ENCODE data around the gene HSPA4L. TPM values are rescaled to one million over a fixed set of nuclear protein-coding genes. Genes with fewer than 3 reads are reported as not detected.

The HSPA4L gene
- total RNA-seq, 1 donor from 2014 or later = 14.7 TPM

GRCh38 chr4:127857641-127858040, 75.5 kb downstream of the HSPA4L start:
- Mint-ChIP-seq H3K27me3 (ENCODE audit: unreplicated experiment) (peaks cover 2% of the 10 kb centered on the region), H3K4me3 (ENCODE audit: unreplicated experiment) (no peak overlapping the region), H3K9me3 (ENCODE audit: unreplicated experiment) (peaks cover 6% of the 10 kb centered on the region), H3K36me3 (ENCODE audit: unreplicated experiment) (peaks cover 15% of the 10 kb centered on the region), H3K4me1 (ENCODE audit: low read depth, unreplicated experiment) (no peaks in the 10 kb centered on the region), H3K27ac (ENCODE audit: unreplicated experiment) (no peak overlapping the region)
- DNase-seq = no peak
- TF ChIP-seq CTCF (IDR thresholded peaks at IDR 0.05; ENCODE audit: partially characterized antibody, unreplicated experiment) = no peak

- H3K4me1 Mint-ChIP-seq (ENCODE audit: low read depth, unreplicated experiment) = no peaks in the 10 kb centered on the region
- H3K27me3 Mint-ChIP-seq (ENCODE audit: unreplicated experiment) = no peaks in the 10 kb centered on the region
- H3K9me3 Mint-ChIP-seq (ENCODE audit: unreplicated experiment) = peaks cover 2% of the 10 kb centered on the region
- H3K4me3 Mint-ChIP-seq (ENCODE audit: unreplicated experiment) = no peak overlapping the region
- no peaks in the 10 kb centered on the region for H3K36me3 Mint-ChIP-seq (ENCODE audit: unreplicated experiment)
- TF ChIP-seq CTCF (IDR thresholded peaks at IDR 0.05; ENCODE audit: partially characterized antibody, unreplicated experiment) = no peak
- H3K27ac Mint-ChIP-seq (ENCODE audit: unreplicated experiment) = no peak overlapping the region
- DNase-seq = no peak
These were observed 86.1 kb downstream of the HSPA4L start for GRCh38 chr4:127868196-127868595.

GRCh38 chr4:127870281-127870680, 88.2 kb downstream of the HSPA4L start:
- Mint-ChIP-seq H3K27ac (ENCODE audit: unreplicated experiment) (no peak overlapping the region), H3K4me3 (ENCODE audit: unreplicated experiment) (no peak overlapping the region), H3K4me1 (ENCODE audit: low read depth, unreplicated experiment) (no peaks in the 10 kb centered on the region), H3K9me3 (ENCODE audit: unreplicated experiment) (peaks cover 1% of the 10 kb centered on the region), H3K27me3 (ENCODE audit: unreplicated experiment) (no peaks in the 10 kb centered on the region), H3K36me3 (ENCODE audit: unreplicated experiment) (no peaks in the 10 kb centered on the region)
- no peak for DNase-seq
- TF ChIP-seq CTCF (IDR thresholded peaks at IDR 0.05; ENCODE audit: partially characterized antibody, unreplicated experiment) = no peak

GRCh38 chr4:127870688-127871087, 88.6 kb downstream of the HSPA4L start:
- Mint-ChIP-seq H3K27ac (ENCODE audit: unreplicated experiment) (no peak overlapping the region), H3K4me3 (ENCODE audit: unreplicated experiment) (peak overlapping the region; percentile 1), H3K27me3 (ENCODE audit: unreplicated experiment) (no peaks in the 10 kb centered on the region), H3K4me1 (ENCODE audit: low read depth, unreplicated experiment) (no peaks in the 10 kb centered on the region), H3K9me3 (ENCODE audit: unreplicated experiment) (peaks cover 1% of the 10 kb centered on the region), H3K36me3 (ENCODE audit: unreplicated experiment) (no peaks in the 10 kb centered on the region)
- no peak for TF ChIP-seq CTCF (IDR thresholded peaks at IDR 0.05; ENCODE audit: partially characterized antibody, unreplicated experiment)
- no peak for DNase-seq

GRCh38 chr4:127875791-127876190, 93.7 kb downstream of the HSPA4L start:
- peaks cover 6% of the 10 kb centered on the region for H3K9me3 Mint-ChIP-seq (ENCODE audit: unreplicated experiment)
- H3K36me3 Mint-ChIP-seq (ENCODE audit: unreplicated experiment) = no peaks in the 10 kb centered on the region
- H3K4me3 Mint-ChIP-seq (ENCODE audit: unreplicated experiment) = no peak overlapping the region
- no peaks in the 10 kb centered on the region for H3K4me1 Mint-ChIP-seq (ENCODE audit: low read depth, unreplicated experiment)
- H3K27ac Mint-ChIP-seq (ENCODE audit: unreplicated experiment) = no peak overlapping the region
- no peak for TF ChIP-seq CTCF (IDR thresholded peaks at IDR 0.05; ENCODE audit: partially characterized antibody, unreplicated experiment)
- no peak for DNase-seq
- peaks cover 4% of the 10 kb centered on the region for H3K27me3 Mint-ChIP-seq (ENCODE audit: unreplicated experiment)
